Esophagus squamous epithelium (tissue), 4 donors: ENCODE data around the gene SPPL2B.

ENCODE experiments used
- POLR2A ChIP-seq, 4 donors: fragments of 450-650 bp; IDR thresholded peaks; one replicate each; pipeline ENCODE4 v1.6.1; 2017; ENCODE audit warnings: antibody characterized with exemption in 4 of 4, mild to moderate bottlenecking in 4 of 4, moderate library complexity in 3 of 4
- TF ChIP-seq, protein P1 (sequence below), 6 experiments: fragments of 450-650 bp in 4 of 6; fragments of 200-600 bp in 2 of 6; sonication (generic) in 2 of 6; IDR thresholded peaks; one replicate each; pipeline ENCODE4 v1.5.1; 2016 to 2019; ENCODE audit warnings: antibody characterized with exemption in 6 of 6, mild to moderate bottlenecking in 4 of 6, moderate library complexity in 4 of 6

DNA sequence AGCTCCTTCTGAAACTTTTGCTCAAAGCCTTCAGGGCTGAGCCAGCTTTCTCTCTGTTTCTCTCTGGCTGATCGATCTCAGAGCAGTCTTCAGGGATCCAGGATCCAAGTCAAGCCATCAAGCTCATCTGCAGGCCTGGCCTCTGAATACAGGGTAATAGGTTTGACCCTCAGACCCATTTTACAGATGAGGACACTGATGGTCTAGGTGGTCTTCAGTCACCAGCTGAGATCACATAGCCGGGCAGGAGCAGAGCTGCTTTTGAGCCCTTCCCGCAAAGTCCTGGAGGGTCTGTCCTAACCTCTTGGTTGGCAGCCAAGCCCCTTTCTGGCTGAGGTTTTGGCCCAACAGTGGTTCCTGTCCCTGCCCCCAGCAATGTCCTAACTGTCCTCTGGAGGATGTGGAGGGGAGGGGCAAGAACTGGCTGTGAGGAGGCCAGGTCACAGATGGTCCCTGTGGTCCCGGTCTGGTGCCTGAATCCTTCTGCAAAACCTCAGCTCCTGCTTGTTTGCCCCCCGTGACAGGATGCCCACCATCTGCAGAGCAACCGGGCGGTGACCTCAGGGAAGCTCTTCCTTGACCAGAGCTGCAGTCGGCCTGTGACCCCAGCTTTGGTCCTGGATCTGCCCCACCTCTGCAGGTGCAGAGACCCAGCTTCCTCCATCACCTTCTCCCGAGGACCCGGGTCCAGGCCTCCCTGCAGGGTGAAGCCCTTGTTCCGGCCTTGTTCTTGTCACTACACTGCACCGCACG lies 40.7 kb upstream of the SPPL2B start:
- TF ChIP-seq, protein P1, sequence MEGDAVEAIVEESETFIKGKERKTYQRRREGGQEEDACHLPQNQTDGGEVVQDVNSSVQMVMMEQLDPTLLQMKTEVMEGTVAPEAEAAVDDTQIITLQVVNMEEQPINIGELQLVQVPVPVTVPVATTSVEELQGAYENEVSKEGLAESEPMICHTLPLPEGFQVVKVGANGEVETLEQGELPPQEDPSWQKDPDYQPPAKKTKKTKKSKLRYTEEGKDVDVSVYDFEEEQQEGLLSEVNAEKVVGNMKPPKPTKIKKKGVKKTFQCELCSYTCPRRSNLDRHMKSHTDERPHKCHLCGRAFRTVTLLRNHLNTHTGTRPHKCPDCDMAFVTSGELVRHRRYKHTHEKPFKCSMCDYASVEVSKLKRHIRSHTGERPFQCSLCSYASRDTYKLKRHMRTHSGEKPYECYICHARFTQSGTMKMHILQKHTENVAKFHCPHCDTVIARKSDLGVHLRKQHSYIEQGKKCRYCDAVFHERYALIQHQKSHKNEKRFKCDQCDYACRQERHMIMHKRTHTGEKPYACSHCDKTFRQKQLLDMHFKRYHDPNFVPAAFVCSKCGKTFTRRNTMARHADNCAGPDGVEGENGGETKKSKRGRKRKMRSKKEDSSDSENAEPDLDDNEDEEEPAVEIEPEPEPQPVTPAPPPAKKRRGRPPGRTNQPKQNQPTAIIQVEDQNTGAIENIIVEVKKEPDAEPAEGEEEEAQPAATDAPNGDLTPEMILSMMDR (IDR thresholded peaks at IDR 0.05) = no peak
- TF ChIP-seq POLR2A (IDR thresholded peaks at IDR 0.05) = no peak
